Stimulated activated CD4-positive, alpha-beta T cell treated with anti-CD3 and anti-CD28 coated beads, Interleukin-1b, Interleukin-23, amount 100 ng/mL, for 1 hour (primary cell): Measurements from ENCODE around the gene ANKHD1.
A peak's percentile ranks its signal among the peaks of the same experiment; 100 is the strongest.
"Not testable (repeated sequence)": the region's sequence is repeated elsewhere in the genome, so short reads cannot be mapped to it uniquely, and the experiment has no call there.

Experiments used
- DNase-seq, 2 donors: peaks; one replicate each; pipeline ENCODE4 v3.0.0-alpha.2; 2020; ENCODE audit warnings: low read depth in 2 of 2

ANKHD1 gene

GRCh38 chr5:140564196-140565023 is 162.8 kb downstream of the ANKHD1 start, which contains the start of the genes APBB3 and SLC35A4:
APBB3 (minus strand) TSS chr5:140564598; CDS start chr5:140564245, 353 bp downstream.
SLC35A4 (plus strand) TSS chr5:140564828; CDS start chr5:140567170, 2,342 bp downstream.
- peak; percentile 86 to 91 for DNase-seq

DNA sequence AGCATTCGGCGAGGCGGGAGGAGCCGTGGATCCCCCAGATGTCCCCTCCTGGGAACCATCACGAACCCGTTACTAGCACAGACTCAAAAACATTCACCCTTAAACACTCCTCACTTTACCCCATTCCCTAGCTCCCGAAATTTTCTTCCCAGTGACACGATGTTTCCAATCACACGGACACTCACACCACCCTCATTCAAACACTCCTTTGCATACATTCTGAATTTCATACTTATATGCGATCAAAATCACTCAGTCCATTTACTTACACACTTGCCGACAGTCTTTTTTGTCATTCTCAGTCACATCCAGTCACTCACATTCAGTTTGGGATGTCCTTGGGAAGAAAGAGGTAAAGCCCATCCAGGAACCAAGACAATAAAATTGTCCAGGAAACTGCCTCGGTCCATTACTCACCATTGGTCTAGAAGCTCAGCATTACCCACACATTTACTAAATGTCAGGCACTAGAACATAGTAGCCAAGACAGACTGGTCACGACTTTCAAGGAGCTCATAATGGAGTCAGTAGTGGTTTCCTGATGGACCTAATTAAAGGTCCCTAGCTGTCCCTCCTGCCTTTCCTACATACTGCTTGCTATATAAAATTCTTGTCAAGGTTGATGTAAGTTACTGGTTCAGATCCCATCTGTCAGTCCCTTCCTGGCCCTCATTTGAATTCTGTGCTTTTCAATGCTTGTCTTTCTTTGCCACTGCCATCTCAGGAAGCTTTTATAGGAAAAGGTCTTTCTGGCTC is 163.6 kb downstream of the ANKHD1 start:
- no peak for DNase-seq

GRCh38 chr5:140565780-140566095 is 164.1 kb downstream of the ANKHD1 start:
- DNase-seq = no peak

- DNase-seq = no peak
Observed at GRCh38 chr5:140566665-140567064, 165.0 kb downstream of the ANKHD1 start.

- DNase-seq = no peak
Observed at GRCh38 chr5:140567136-140567818, 165.6 kb downstream of the ANKHD1 start.

- no peak for DNase-seq
Observed at GRCh38 chr5:140567871-140568270, 166.2 kb downstream of the ANKHD1 start.

GRCh38 chr5:140568443-140569063 is 166.9 kb downstream of the ANKHD1 start:
- no peak for DNase-seq

DNA sequence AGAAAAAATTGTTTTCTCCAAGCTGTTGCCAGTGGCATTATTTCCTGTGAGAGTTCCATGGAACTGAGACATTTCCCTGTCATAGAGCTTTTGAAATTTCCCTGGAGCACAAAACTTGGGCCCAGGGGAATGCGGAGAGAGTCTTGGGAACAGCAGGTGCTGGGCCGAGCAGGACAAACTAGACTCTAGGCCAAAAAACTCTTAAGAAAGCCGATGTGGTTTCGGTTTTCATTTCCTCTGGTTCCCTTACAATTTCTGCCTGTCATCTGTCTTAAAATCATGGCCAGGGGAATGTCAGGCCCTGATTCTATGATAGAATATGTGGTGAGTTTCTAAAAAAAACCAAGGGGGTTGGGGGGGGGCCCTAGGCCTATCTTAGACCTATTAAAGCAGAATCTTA is 167.6 kb downstream of the ANKHD1 start:
- DNase-seq = no peak

- no peak for DNase-seq
Observed at GRCh38 chr5:140570058-140570457, 168.4 kb downstream of the ANKHD1 start.

GRCh38 chr5:140570488-140570887 is 168.9 kb downstream of the ANKHD1 start:
- DNase-seq = no peak

GRCh38 chr5:140571105-140571504 is 169.5 kb downstream of the ANKHD1 start:
- DNase-seq = no peak

DNA sequence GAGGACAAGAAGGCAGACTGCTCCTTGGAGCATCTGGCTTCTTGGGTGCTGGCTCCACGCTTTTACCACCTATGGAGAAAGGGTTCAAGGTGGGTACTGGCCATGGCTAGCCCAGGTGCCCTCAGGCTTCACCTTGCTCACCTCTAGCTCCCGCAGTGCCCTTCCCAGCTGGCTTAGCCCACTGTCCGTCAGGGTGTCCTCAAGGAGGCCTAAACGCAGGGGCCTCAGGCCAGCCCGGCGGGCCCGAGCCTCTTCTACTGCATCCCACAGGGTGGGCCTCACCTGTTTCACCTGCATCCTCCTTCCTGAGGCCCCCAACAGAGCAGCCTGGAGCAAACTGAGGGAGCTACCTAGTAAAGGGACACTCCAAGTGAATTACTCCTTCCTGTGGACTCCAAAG is 172.1 kb downstream of the ANKHD1 start:
- DNase-seq = no peak

- DNase-seq = no peak
Observed at GRCh38 chr5:140574165-140574564, 172.5 kb downstream of the ANKHD1 start.

DNA sequence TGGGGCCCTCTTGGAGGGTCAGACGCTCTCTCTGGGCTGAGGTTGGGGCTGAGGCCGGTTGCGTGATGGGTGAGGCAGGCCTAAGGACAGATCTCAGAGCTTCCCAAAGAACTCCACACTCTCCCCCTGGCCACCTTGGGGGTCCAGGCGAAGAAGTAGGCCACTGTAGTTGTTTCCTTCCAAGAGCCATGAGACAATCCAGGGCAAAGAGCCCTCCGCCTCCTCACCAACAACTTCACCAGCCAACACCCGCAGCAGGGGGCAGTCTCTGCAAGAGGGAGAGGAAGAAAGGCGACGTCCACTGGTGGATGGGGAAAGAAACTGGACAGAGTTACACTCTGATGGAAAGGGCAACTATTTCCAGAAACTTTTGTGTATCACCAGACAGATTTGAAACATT is 173.7 kb downstream of the ANKHD1 start:
- no peak for DNase-seq

DNA sequence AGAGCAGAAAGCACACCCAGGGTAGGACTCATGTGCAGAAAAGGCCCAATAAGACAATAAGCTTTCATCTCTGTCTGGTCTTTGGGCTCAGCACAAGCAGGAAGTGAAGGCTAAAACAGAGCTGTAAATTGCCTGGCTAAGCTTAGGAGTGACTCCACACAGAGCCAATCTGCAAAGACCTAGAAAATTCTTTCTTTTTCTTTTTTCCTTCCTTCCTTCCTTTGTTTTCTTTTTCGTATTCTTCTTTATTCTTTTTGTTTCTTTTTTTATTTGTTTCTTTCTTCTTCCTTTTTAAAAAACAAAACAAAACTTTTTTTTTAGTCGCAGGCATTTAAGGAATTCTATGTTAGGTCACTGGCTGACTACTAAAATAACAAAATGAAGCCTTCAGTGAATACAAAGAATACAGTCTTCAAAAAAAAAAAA is 175.2 kb downstream of the ANKHD1 start:
- DNase-seq = no peak

DNA sequence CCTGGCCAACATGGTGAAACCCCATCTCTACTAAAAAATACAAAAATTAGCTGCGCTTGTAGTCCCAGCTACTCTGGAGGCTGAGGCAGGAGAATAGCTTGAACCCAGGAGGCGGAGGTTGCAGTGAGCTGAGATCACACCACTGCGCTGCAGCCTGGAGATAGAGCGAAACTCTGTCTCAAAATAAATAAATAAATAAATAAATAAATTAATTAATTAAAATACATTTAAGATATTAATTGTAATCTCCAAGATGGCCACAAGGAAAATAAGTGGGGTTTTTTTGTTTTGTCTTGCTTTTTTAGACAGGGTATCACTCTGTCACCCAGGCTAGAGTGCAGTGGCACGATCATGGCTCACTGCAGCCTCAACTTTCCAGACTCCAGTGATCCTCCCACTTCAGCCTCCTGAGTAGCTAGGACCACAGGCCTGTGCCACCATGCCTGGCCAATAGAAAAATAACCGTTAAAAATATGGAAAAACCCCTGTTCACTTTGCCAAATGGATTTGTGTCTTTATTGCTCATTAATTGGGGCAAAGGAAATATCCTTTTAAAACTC is 177.6 kb downstream of the ANKHD1 start:
- DNase-seq = not testable (repeated sequence)

- DNase-seq = no peak
Observed at GRCh38 chr5:140587495-140587894, 185.9 kb downstream of the ANKHD1 start.

DNA sequence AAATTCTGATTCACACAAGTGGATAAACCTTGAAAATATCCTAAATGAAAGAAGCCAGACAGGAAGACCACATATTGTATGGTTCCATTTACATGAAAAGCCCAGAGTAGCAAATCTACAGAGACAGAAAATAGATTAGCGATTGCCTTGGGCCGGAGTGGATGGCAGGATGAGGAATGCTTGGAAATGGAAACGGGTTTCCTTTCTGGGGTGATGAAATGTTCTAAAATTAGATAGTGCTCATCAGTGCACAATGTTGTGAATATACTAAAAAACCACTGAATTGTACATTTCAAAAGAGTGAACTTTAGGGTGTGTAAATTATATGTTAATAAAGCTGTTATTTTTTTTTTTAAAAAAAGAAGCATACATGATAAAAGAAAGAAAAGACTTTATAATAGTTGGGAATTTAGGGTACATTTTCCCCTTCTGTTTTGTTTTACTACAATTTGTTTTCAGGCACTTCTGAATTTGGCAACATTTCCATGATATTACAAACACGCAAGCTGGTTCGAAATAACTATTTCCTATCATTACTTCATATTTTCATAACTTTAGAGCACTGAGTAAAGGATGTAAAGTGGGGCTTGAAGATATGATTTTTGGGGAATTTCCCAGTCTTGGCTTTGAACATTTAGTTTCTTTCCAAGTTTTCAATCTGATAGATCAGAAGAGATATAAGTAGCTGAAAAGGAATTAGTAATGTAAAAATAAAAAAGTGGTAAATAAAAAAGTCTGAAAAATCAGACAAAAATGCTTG is 186.9 kb downstream of the ANKHD1 start:
- no peak for DNase-seq
